Stomach (tissue), 9 donors: ENCODE data around the gene CRYGB. TPM values are rescaled to one million over a fixed set of nuclear protein-coding genes. Genes with fewer than 3 reads are reported as not detected.

Source experiments
- DNase-seq, 2 donors: peaks; one replicate each; pipeline versions ENCODE4 v3.0.0 to v3.0.0-alpha.2; 2013 to 2019
- H3K27ac ChIP-seq, 5 donors: fragments of 200-600 bp in 4 of 5; sonication (generic) in 4 of 5; one replicate each; pipeline ENCODE4 v1.5.1; 2013 to 2019; ENCODE audit warnings: mild to moderate bottlenecking in 1 of 5, moderate library complexity in 1 of 5
- H3K27me3 ChIP-seq, 3 donors: fragments of 200-600 bp; sonication (generic); one replicate each; pipeline ENCODE4 v1.5.1; 2017 to 2019; ENCODE audit warnings: mixed run types in 1 of 3
- H3K36me3 ChIP-seq, 4 donors: fragments of 200-600 bp; sonication (generic); 1 replicate in 3 of 4; 2 replicates in 1 of 4; pipeline ENCODE4 v1.5.1; 2016 to 2019
- H3K4me1 ChIP-seq, 4 donors: fragments of 200-600 bp; sonication (generic); one replicate each; pipeline ENCODE4 v1.5.1; 2016 to 2019
- H3K4me3 ChIP-seq, 4 donors: fragments of 200-600 bp; sonication (generic) in 3 of 4; one replicate each; pipeline ENCODE4 v1.5.1; 2016 to 2019; ENCODE audit warnings: mild to moderate bottlenecking in 1 of 4
- H3K9me3 ChIP-seq, 4 donors: fragments of 200-600 bp; sonication (generic); one replicate each; pipeline ENCODE4 v1.5.1; 2016 to 2019
- EP300 ChIP-seq: sonication (generic); formaldehyde crosslinking; IDR thresholded peaks from one replicate; pipeline ENCODE4 v1.6.1; 2017; ENCODE audit warnings: antibody characterized with exemption
- POLR2A ChIP-seq, 4 donors: fragments of 450-650 bp; IDR thresholded peaks; one replicate each; pipeline ENCODE4 v1.6.1; 2016; ENCODE audit warnings: antibody characterized with exemption in 4 of 4, control low read depth in 2 of 4, mild to moderate bottlenecking in 1 of 4, moderate library complexity in 1 of 4
- POLR2AphosphoS5 ChIP-seq, 3 donors: sonication (generic); formaldehyde crosslinking; IDR thresholded peaks; one replicate each; pipeline ENCODE4 v1.6.1; 2016; ENCODE audit warnings: antibody characterized with exemption in 3 of 3
- WGBS, 5 donors: extraction: QIAGEN DNeasy Blood & Tissue Kit in 3 of 5; methylation state at CpG; one replicate each; pipeline versions ENCODE4 v1.1.5 to v1.1.7; 2013 to 2018; 5-methylcytosine and 5-hydroxymethylcytosine counted together
- intact Hi-C: fragments of 100-400 bp; cut with DNase I; formaldehyde crosslinking; loops from one replicate; pipeline ENCODE4 v1.15.1; 2023; ENCODE audit warnings: low total_unique reads
- polyA plus RNA-seq, 3 donors: library from polyadenylated mRNA; stranded (reverse); fragments of 200-250 nt; gene quantifications; one replicate each; pipeline ENCODE4 v1.2.3, GENCODE V29; 2013
- total RNA-seq, 5 donors: library from RNA; depleted of rRNA; stranded (reverse); fragments of >200 nt; gene quantifications; one replicate each; pipeline versions ENCODE4 v1.1.0 to v1.2.3, GENCODE V29; 2014 to 2016
- TF ChIP-seq, protein P1 (sequence below), 7 experiments: fragments of 450-650 bp in 4 of 7; fragments of 200-600 bp in 3 of 7; sonication (generic) in 3 of 7; IDR thresholded peaks; one replicate each; pipeline ENCODE4 v1.5.1; 2016 to 2019; ENCODE audit warnings: antibody characterized with exemption in 7 of 7, control low read depth in 2 of 7, mild to moderate bottlenecking in 1 of 7
- donor health status: healthy with polysubstance abuse.
- donor health status: Bipolar disorder and iron deficiency.
- donor health status: healthy.

Gene CRYGB
- total and polyA plus RNA-seq, 8 donors = not detected

DNA sequence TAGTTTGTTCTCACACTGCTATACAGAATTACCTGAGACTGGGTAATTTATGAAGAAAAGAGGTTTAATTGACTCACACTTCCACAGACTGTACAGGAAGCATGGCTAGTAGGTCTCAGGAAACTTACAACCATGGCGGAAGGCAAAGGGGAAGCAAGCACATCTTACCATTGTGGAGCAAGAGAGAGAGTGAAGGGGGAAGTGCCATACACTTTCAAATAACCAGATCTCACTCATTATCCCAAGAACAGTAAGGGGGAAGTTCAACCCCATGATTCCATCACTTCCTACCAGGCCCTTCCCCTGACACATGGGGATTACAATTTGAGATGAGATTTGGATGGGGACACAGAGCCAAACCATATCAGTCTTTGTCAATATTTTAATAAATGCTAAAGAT is 5.0 kb upstream of the CRYGB start:
- Histone ChIP-seq H3K27ac (no peak overlapping the region), H3K27me3 (no peaks in the 10 kb centered on the region), H3K4me3 (no peak overlapping the region), H3K9me3 (peaks cover 0 to 8% (median 2%) of the 10 kb centered on the region in 4 donors), H3K36me3 (no peaks in the 10 kb centered on the region), H3K4me1 (no peaks in the 10 kb centered on the region)
- no peak for DNase-seq
- WGBS, 5 donors = 73 to 100% (median 86%) methylated on average over 1 of the region's 1 CpG
- intact Hi-C loops = no loop called here
- TF ChIP-seq, protein P1, sequence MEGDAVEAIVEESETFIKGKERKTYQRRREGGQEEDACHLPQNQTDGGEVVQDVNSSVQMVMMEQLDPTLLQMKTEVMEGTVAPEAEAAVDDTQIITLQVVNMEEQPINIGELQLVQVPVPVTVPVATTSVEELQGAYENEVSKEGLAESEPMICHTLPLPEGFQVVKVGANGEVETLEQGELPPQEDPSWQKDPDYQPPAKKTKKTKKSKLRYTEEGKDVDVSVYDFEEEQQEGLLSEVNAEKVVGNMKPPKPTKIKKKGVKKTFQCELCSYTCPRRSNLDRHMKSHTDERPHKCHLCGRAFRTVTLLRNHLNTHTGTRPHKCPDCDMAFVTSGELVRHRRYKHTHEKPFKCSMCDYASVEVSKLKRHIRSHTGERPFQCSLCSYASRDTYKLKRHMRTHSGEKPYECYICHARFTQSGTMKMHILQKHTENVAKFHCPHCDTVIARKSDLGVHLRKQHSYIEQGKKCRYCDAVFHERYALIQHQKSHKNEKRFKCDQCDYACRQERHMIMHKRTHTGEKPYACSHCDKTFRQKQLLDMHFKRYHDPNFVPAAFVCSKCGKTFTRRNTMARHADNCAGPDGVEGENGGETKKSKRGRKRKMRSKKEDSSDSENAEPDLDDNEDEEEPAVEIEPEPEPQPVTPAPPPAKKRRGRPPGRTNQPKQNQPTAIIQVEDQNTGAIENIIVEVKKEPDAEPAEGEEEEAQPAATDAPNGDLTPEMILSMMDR (IDR thresholded peaks at IDR 0.05) = no peak
- TF ChIP-seq POLR2AphosphoS5 (IDR thresholded peaks at IDR 0.05) = no peak
- TF ChIP-seq POLR2A (IDR thresholded peaks at IDR 0.05) = no peak
- TF ChIP-seq EP300 = no peak

DNA sequence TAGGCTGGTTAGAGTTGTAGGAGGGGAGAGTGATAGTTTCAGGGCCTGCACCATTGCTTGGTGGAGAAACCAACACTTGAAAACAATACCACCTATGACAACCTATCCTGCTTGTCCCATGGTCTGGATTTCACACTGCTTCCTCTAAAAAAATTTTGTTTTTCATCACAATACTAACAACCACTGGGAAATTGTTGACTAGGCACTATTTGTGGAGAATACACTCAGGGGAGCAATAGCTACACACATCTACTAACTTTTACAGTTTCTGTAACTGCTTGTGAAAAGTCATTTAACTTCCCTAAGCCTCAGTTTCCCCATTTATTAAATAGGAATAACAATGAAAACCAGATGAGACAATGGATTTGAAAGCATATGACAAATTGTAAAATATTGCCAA is 4.1 kb upstream of the CRYGB start:
- no peaks in the 10 kb centered on the region for H3K36me3 ChIP-seq
- H3K9me3 ChIP-seq = peaks cover 0 to 8% (median 2%) of the 10 kb centered on the region in 4 donors
- intact Hi-C loops = no loop called here
- no peak for DNase-seq
- H3K27me3 ChIP-seq = no peaks in the 10 kb centered on the region
- no peaks in the 10 kb centered on the region for H3K4me1 ChIP-seq
- no peak overlapping the region for H3K4me3 ChIP-seq
- H3K27ac ChIP-seq = no peak overlapping the region
- TF ChIP-seq POLR2AphosphoS5 (IDR thresholded peaks at IDR 0.05) (no peak), POLR2A (IDR thresholded peaks at IDR 0.05) (no peak), EP300 (no peak)
- TF ChIP-seq, protein P1 (IDR thresholded peaks at IDR 0.05) = no peak

DNA sequence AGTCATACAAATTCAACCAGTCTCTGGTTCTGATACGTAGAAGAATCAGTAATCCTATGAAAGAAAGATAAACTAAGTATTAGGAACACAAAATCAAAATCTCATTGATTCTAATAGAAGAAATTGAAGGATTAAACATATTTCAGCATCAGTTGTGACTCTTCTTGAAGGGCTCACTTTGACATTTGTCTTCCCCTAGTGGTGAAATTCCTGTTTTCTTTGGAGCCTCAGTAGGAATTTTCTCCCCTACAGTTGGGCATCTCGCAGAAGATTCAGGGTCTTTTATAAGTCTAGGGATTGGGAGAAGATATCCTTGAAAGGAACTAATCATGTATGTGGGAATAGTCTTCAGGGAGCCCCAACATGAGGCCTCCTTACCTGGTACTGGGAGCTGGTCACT is 2.8 kb upstream of the CRYGB start:
- TF ChIP-seq EP300 (no peak), POLR2A (IDR thresholded peaks at IDR 0.05) (no peak), POLR2AphosphoS5 (IDR thresholded peaks at IDR 0.05) (no peak)
- TF ChIP-seq, protein P1 (IDR thresholded peaks at IDR 0.05) = no peak
- no peaks in the 10 kb centered on the region for H3K27me3 ChIP-seq
- WGBS, 5 donors = 62 to 79% (median 68%) methylated on average over 2 of the region's 2 CpGs
- H3K36me3 ChIP-seq = no peaks in the 10 kb centered on the region
- intact Hi-C loops = no loop called here
- no peak overlapping the region for H3K27ac ChIP-seq
- no peak overlapping the region for H3K4me3 ChIP-seq
- no peaks in the 10 kb centered on the region for H3K4me1 ChIP-seq
- no peak for DNase-seq
- H3K9me3 ChIP-seq = peaks cover 0 to 8% (median 2%) of the 10 kb centered on the region in 4 donors

DNA sequence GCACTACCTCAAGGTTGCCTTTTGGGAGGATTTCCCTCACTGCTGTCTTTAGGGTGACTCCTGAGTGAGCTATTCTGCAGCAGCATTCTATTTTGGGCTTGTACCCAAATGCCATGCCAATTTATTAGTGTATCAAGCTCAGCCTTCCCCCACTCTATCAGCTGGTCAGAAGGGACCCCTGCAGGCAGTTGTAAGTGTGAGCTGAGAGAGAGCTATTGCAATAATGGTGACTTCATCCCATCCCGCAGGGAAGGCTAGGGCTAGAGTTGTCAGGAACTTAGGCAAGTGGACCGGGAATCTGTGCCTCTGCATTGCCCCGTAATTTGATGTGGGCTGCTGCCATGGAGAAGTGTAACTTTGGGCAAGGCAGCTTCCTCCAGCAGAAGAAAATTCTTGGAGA is 1.8 kb upstream of the CRYGB start:
- no peak for DNase-seq
- no peak overlapping the region for H3K27ac ChIP-seq
- no peaks in the 10 kb centered on the region for H3K27me3 ChIP-seq
- H3K4me1 ChIP-seq = peaks cover 0 to 5% (median 0%) of the 10 kb centered on the region in 4 donors
- 76 to 89% (median 82%) methylated on average over 3 of the region's 3 CpGs for WGBS, 5 donors
- TF ChIP-seq POLR2AphosphoS5 (IDR thresholded peaks at IDR 0.05) (no peak), EP300 (no peak), POLR2A (IDR thresholded peaks at IDR 0.05) (no peak)
- TF ChIP-seq, protein P1 (IDR thresholded peaks at IDR 0.05) = no peak
- no peak overlapping the region for H3K4me3 ChIP-seq
- intact Hi-C loops = no loop called here
- peaks cover 0 to 8% (median 2%) of the 10 kb centered on the region in 4 donors for H3K9me3 ChIP-seq
- no peaks in the 10 kb centered on the region for H3K36me3 ChIP-seq
